Endothelial cell of umbilical vein (primary cell): Measurements from ENCODE around the gene SMARCD3.

ENCODE experiments used
- CTCF ChIP-seq, 2 donors: IDR thresholded peaks; 1 replicate in 1 of 2; 2 replicates in 1 of 2; pipeline ENCODE4 v1.5.1; 2011; ENCODE audit warnings: low read length in 2 of 2, mild to moderate bottlenecking in 2 of 2, moderate library complexity in 2 of 2, control low read depth in 1 of 2, inconsistent platforms in 1 of 2, low read depth in 1 of 2; ENCODE audit not compliant: insufficient read depth in 1 of 2; ENCODE audit errors: extremely low read depth in 1 of 2
- FOS ChIP-seq: IDR thresholded peaks from 2 replicates; pipeline ENCODE4 v1.6.1; 2011; ENCODE audit warnings: mild to moderate bottlenecking, low read length, moderate library complexity, borderline replicate concordance; ENCODE audit not compliant: insufficient read depth
- GATA2 ChIP-seq: IDR thresholded peaks from 2 replicates; pipeline ENCODE4 v1.7.0; 2011; ENCODE audit warnings: low read depth, mild to moderate bottlenecking, moderate library complexity, mixed read lengths, low read length; ENCODE audit not compliant: insufficient read length, insufficient read depth
- POLR2AphosphoS5 ChIP-seq: IDR thresholded peaks from 2 replicates; pipeline ENCODE4 v1.6.1; 2012; ENCODE audit warnings: low read depth, mild to moderate bottlenecking, control low read depth, low read length, moderate library complexity; ENCODE audit not compliant: insufficient read depth

- TF ChIP-seq CTCF (IDR thresholded peaks at IDR 0.05; ENCODE audit: extremely low read depth in 1 of 2, insufficient read depth in 1 of 2, low read depth in 1 of 2, low read length in 2 of 2) (no peak), POLR2AphosphoS5 (no peak), FOS (no peak), GATA2 (no peak)
Observed at GRCh38 chr7:151202836-151203235, 45.7 kb downstream of the SMARCD3 start.
